HG02642 (cell line): Measurements from ENCODE around the gene TFR2.

ENCODE experiments used
- ATAC-seq: cut with Tn5 transposase; IDR thresholded peaks from one replicate; pipeline ENCODE4 v1.9.1; 2021; ENCODE audit warnings: mild to moderate bottlenecking; ENCODE audit not compliant: unreplicated experiment, poor library complexity

The TFR2 gene

DNA sequence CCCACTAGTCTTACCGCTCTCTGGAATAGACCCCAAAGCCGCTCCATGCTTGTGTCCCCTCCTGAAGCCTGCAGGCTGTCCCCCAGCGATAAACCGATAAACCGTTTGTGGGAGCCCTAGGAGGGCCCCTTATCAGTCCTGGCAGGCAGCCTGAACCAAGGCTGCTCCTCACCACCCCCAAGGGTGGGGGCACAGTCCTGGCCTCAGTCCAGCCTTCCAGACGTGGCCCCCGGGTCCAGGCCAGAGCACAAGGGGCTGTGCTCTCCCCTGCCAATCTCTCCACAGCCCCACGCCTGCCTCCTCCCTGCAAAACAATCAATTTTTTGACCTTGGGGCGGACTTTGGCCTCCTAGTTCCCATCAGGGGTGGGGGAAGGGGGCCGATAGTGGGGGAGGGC lies at the start of gene TFR2:
Gene TFR2 (minus strand): TSS at position 90 of the 397 bp plus-strand sequence. CDS start 43 bp downstream, at position 47.
- ATAC-seq: no peak

DNA sequence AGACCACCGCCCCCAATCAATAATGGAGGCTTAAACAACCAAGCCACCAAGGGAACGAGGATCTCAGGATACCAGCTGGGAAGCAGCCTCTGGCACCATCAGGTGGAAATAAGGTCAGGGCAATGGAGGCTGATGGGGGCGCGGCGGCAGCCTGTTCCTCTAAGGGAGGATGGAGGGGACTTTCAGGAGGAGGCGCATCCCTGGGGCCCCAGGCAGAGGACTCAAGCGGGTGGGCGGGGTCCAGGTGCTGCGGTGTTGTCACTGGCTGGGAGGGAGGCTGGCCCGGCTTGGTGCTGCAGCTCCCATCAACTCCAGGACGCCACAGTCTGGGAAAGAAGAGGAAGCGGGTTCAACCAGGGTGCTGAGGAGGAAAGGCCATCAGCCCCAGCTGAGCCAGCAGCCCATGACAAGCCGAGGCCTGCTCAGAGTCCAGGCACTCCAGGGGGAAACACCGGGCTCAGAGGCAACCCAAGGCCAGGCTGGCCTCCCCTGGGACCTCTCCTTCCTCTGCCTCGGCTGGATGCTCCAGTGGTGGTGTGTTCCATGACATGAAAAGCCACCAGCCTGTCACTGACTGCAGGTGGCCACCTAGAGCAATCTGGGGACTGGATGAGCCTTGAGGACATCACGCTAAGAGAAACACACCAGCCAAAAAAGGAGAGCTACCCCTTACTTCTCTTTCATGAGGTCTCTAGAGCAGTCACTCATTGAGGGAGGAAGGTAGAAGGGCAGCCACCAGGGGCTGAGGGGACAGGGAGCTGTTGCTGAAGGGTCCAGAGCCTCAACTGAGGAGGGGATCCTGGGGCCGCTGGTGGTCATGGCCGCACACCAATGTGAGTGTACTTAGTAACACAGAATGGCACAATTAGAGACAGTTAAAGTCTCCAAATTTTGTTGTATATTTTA lies 48.1 kb upstream of the TFR2 start:
- no peak for ATAC-seq

DNA sequence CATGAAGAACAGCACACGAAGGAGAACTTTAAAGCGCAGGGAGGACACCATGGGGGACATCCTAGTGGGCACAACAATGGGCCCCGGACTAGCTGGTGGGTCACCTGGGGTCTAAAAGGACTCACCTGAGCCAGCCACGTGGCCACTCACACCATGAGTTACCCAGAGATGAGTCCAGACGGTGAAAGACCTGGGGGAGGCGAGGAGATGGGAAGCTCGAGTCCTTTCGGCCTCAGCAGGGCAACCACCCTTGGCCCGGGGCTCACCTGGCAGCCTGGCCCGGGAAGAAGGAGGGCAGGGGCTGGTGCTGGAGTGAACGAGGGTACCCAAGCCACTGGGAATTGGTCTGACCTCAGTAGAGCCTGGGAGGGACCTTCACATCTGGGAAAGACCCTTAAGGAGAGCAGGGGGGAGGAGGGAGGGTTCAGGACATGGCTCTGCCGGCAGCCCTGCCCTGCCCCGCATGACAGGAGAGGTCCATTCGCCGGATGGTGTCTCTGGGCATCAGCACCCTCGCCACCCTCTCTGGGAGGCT lies 47.0 kb upstream of the TFR2 start:
- no peak for ATAC-seq

DNA sequence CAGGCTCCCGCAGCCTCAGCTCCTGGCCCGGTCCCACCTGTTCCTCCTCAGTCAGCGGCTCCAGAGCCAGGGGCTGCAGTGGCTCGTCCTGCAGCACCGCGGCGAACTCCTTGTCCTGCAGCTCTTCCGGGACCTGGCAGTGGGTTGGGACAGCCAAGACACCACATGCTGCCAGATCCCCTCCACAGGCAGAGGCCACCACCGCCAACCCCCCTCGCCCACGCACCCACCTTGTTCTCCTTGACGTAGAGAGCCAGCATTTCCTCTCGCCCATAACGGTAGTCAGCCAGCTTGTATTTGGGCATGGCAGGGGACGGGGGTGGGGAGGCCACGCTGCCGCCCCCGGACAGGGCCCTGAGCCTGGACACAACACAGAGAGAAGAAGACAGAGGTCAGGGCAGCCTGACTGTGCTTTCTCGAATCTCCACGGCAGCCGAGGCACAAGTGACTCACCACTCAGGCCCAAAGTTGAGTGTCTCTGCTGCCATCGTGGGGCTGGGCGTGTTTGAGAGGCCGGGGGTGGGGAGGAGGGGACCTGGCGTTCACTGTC lies 46.5 kb upstream of the TFR2 start:
- ATAC-seq: no peak

DNA sequence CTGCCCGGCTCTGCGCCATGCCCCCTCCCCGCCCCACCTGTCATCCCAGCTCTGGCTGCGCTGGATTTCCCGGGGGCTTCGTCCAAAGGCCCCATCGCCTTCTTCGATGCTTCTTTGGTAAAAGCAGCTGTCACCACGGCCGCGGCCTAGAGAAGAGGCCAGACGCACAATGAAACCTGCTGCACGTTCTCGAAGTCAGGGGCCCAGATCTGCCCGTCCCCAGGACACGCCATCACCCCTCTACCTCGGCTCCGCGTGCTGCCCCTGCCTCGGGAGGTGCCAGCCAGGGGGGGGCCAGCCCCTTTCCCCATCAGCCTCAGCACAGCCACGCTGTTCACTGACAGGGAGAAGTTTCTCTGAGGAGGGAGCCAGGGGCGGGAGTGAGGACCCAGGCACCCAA lies 45.9 kb upstream of the TFR2 start:
- no peak for ATAC-seq

DNA sequence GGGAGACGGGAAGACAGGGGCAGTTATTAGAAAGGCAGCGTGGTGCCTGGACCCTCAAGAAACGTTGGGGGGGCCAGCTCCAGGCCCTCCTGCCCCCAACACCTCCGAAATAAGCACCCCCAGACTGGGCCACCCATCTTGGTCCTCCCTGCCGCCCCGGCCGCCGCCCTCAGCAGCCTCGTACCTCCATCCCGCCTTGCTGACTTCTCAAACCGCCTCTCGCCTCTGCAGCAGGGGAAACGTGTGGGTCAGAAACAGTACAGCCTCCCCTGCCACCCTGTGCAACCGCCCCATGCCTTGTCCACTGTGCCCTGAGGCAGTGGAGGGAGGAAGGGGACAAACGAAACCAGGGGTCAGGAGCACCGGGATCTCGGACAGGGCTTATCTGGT lies 45.5 kb upstream of the TFR2 start:
- ATAC-seq: no peak

DNA sequence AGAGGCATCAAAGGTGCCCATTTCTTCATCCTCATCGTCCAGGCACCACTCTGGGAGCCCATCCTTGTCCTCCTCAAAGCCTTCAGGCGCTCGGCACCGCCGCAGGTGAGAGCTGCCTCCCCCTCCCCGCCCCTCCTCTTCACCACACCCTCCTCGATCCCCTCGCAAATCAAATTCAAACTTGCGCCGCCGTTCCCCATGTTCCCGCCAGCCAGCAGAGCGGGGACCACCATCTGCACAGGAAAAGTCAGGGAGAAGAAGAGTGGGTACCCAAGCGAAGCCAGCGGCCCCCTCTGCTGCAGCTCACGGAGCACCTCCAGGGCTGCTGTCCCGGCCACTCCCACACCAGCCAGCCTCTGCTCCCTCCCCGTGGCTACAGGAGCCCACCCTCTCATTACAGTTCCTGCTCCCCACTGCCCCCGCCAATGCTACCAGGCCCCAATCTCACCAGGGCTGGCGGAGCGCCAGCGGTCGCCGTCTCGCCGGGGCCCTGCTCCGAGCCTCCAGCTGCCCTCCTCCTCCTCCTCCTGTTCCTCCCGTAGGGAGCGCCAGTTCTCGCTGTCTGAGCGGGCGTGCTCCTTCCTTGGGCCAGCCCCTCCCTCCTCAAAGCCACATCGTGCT lies 45.0 kb upstream of the TFR2 start:
- ATAC-seq: no peak

DNA sequence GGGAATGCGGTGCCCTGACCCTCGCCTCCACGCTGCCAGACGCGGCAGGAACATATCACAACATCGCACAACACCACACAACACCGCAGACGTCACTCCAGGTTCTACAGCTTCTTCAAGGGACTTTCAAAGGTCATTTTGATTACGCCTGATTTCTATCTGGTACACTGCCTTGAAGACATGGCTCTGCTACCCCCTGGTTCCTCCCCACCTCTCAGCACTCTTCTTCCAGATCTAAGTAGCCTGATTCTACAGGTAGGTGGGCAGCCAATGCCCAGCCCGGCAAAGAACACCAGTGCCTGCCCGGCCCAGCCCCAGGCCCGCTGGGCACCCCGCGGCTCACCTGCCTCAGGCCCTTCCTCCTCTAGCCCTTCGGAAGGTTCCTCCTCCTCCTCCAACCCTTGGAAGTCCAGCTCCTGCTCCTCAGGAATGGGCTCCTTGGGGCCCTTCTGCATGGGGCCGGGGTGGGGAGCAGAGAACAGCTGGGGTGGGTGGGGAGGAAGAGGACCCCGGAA lies 44.3 kb upstream of the TFR2 start:
- no peak for ATAC-seq

DNA sequence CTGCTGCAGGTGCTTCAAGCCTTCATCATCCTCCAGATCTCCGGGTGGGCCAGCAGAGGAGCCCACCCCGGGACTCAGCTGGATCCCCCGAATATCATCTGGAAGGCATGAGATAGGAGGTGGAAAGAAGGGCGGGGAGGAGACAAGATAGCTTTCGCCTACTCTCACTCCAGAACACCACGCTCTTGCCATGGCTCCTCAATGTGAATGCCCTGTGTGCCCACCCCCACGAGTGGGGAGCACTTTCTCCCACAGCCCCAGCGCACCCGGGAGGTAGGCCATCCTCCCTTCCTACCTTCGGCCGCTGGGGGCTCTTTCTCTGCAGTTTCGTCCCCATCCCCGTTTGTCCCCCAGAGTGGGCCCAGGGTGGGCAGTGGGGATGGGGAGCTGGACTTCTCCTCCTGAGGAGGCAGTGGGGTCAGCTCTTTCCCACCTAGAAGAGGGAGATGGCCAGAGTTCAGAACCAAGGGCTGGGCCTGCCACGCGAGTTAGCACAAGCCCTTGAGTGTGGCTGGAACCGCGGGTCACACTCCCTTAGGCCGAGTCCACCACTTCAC lies 43.8 kb upstream of the TFR2 start:
- ATAC-seq: no peak

DNA sequence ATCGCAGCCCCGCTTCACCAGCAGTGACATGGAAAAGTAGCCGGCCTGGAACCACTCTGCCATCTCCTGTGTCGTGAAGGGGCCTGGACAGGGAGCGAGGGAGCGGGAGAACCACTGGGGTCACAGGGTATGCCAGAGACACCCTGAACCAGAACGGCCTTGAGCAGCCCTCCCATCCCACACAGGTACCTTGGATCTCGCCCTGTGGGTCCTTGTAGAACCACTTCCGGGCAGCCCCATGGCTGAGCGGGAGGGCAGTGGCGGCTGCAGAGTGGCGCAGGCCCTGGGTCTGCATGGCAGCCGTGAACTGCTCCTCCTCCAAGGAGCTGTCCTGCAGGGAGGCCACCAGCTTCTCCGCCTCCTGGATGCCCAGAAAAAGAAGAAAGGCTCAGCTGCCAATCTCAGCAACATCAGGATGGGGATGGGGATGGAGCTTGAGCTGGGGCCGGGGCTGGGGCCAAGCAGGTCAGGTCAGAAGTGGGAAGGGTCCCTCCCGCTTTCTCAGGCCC lies 43.2 kb upstream of the TFR2 start:
- no peak for ATAC-seq

DNA sequence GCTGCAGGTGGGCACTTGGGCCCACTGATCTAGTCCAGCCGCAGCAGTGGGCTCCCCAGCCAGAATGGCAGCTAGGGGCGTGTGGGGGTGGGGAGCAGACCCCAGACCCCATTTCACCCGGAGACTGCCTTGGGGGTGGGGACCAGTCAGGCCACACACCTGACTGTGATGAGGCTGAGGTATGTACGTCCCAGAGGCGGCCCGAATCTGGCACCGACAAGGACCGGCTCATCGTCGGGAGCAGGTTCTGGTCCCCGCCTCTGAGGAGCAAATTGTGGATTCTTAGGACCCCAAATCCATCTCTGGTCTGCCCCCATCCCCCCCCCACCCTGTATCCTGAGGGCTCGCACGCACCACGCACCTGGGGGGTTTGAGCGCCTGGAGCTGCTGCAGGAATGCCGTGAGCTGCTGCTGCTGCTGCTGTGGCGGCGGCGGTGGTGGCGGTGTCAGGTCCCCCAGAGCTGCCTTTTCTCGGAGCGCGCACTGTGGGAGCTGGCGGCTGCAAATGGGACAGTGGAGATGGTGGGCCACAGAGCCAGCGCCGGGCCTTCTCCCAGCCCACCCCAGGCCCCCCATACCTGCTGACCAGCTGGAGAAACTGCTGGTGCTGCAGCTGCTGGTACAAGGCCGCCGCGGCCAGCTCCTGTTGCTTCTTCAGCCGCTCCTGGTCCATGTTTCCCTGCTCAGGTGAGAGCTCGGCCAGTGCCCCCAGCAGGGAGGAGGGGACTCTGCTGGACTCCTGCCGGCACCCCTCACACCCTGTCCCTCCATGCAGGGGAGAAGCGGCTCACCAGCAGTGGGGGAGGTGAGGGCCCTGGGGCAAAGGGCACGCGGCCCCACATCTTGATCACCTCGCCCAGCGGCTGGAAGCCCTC lies 42.5 kb upstream of the TFR2 start:
- ATAC-seq: no peak

DNA sequence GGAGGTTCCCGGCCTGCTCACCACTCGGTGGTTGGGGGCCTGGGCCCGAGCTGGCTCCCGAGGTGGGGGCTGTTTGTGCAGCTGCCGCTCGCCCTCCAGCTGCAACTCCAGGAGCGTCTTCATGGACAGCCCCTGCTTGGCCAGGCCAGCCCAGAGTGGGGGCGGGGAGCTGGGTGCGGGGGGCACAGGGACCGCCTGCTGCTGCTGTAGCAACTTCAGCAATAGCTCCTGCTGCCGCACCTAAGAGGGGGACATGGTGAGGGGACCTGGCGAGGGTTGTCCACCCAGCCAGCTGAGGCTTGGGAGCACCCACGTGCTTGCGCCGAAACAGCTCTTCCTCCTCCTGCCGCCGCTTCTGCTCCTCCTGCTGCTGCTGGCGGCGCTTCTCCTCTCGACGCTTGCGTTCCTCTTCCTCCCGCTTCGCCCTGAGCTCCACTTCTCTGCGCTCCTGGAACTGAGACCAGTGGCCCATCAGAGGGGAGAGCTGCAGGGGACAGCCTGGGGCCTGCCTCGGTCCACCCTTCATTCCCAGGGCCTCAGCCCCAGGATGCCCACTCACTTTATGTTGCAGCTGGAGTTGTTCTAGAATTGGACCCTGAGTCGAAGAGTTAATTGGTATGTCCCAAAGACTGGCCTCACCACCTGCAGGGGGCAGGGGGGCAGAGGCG lies 41.8 kb upstream of the TFR2 start:
- ATAC-seq: no peak

DNA sequence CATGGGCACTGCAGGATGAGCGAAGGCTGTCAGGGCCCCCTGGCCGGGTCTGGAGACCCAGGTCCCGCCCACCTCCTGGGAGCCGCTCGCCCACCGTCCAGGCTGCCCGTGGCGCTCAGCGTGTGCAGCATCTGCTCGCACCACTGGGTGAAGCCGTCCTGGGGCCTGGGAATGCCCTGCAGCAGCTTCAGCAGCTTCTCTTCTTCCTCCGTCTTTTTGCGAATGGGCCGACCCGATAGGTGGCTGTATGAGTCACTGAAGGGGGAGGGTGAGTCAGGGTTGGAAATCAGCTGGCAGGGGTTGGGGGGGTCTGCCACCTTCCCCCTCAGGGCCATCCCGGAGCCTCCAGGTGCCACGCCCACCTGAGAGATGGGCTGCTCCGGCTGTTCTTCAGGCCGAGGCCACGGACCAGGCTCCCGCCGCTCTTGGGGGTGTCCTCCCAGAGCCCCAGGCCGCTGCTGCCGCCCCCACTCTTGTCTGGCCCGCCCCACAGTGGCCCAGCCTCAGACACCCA lies 40.9 kb upstream of the TFR2 start:
- ATAC-seq: no peak

DNA sequence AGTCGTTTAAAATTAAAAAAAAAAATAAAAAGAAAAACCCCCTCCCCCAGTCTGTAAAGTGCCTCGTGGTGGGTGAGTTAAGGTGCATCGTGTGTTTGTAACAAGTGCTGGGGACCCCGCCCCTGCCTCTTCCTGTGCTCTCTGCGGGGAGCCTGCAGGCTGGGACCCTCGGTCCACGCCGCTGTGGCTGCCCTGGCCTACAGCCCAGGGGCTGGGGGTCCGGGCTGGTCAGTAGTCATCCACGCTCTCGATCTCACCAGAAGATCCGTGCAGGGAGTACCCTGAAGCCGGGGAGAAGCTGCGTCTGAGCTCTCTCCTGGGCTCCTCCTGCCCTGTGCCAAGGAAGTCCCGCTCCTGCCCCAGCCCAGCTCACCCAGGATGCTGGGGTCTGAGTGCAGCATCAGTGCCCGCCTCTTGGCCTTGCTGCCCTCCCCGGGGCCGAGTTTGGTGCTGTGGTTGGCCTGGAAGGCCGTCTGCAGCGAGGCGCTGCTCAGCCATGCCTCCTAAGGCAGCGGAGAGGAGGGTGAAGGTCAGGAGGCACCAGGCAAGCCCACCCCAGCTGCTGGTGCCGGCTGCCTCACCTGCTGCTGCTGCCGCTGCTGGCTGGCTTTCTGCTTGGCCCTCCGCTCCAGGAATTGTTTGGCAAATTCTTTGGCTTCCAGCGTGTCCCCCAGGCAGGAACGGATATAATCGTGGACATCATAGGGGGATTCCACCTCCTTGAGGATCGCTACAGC lies 40.3 kb upstream of the TFR2 start:
- ATAC-seq: no peak

DNA sequence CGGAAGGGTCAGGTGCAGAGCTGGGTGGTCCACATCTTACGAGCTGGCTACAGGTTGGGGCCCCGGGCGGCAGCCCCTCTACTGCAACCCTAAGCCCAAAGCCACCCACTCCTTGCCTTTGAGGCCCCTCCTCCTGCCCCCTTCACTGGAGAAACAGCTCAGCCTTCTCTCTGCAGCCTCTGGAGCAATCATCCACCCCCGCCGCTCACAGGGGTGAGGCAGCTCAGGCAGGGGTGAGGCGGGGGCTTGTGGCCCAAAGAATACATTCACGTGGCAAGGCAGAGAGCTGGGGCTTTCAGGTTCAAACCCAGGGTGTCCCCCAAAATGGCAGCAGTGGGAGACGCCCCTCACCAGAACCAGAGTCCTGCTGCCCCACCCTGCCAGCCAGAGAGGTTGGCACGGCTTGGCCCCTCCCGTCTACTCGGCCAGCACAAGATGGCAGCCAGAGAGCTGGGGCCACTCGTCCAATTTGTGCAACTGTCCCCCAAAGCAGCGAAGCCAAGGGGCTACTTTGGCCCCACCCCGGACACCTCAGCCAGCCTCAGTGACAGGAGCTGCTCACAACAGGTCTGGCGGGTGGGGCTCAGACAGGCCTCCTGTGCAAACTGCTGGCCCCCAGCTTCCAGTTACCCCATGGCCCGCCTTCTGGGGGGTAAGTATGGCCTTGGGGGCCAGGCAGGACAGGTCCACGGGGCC lies 39.4 kb upstream of the TFR2 start:
- ATAC-seq: no peak

DNA sequence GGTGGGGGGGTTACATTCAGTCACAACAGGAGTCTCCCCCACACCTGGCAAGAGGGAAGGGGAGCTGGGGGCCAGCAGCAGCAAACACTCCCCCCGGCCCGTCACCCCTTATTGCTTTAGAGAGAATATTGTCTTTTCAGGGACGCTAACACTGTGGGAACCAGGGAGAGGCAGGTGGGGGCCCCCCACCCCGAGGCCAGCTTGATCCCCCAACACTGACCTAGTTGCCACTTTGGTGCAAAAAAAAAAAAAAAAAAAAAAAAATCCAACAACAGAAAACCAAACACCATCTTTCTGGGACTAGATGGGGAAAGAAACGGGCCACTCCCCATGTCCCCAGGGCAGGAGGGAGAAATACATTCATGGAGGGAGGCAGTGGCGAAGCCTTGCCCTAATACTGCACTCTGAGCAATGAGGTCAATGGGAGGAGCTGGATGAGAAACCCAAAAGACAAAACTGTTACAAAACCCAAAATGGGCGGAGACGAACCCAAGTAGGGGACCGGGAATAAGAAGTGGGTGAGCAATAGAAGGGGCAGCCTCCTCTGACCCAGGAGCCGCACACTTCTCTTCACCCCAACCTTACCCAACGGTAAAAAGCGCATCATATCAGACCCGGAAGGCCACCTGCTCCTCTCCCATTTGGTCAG lies 38.7 kb upstream of the TFR2 start:
- ATAC-seq: no peak
